GM11168 (cell line): ENCODE data around the gene UNC5CL.
"Not testable (repeated sequence)": the region's sequence is repeated elsewhere in the genome, so short reads cannot be mapped to it uniquely, and the experiment has no call there.

Source experiments
- in situ Hi-C: fragments of 300-500 bp; cut with MboI; formaldehyde crosslinking; loops from one replicate; pipeline ENCODE4 v1.12.0; 2022; ENCODE audit warnings: low sequenced_read_pairs; ENCODE audit not compliant: unreplicated experiment

Gene UNC5CL

DNA sequence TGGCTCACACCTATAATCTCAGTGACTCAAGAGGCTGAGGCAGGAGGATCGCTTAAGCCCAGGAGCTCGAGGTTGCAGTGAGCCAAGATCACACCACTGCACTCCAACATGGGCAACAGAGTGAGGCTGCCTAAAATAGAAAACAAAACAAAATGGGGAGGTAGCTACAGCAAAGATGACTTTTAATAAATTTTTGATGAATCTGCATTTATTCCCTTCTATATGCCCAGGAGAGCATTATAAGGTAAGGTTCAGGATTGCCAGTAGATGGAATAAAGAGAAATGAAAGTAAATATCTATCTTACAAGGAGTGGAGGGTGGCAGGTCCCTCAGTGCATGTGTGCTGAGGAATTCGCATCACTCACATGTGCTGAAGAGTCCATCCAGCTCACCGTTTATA, 24.2 kb downstream of the UNC5CL start:
- in situ Hi-C loops = no loop called here

DNA sequence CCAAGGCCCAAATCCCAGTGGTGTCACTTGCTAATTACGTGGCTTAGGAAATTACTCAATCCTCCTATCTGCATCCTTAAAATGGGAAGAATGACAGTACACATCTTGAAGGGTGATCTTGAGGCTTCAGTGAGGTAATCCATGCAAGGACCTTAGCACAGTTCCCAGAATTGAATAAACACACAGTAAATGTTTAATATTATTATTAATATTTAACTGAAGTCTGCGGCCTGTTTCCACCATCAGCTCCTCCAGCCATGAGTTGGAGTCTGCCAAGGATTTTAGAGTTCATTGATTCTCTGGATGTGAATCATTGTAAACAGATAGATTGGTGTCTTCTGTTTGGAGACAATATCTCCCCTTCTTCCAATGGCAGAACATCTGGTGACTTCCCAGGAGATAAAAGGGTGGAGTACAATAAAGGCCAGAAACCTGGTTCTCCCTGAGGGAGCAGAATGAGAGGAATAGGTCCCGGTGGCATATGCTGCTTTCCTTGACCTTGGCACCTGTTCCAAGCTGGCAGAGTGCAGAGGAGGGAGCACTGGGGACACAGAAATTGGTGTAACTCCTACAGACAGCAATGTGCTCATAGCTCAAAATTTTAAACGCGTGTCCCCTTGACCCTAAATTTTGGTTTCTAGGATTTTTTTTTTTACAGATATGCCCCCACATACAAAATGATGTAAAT, 25.4 kb downstream of the UNC5CL start:
- in situ Hi-C loops = no loop called here

DNA sequence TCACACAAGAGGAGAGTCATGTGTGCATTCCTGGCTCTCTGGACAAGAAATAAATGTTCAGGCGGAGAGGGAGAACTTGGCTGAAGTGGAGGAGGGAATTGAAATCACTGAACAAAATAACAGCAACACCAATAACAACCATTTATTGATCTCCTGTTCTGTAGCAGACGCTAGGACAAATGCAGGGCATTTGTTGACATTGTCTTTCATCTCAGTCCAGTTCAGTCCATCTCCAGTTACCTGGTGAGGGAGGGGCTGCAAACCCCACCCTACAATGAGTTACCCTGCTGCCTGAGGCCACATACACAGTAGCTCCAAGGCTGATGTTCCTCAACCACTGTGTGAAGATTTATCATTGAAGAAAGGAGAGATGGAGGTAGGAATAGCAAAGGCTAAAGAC, 27.3 kb downstream of the UNC5CL start:
- in situ Hi-C loops = no loop called here

DNA sequence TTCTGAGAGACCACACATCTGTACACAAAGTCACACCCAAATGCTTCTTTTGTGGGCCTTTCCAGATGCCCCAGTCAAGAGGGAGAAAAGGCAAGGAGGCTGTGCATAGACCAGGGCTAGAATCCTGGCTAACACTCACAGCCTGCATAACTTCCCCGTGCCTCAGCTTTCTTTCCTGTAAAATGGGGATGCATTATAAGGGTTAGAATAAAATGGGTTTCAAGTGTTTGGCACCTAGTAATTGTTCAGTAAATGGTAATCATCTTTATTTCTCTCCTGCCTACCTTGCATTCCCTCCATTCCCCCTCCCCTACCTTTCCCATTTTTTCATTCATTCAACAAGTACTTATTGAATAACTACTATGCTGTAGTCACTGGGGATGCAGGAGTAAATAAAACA, 29.4 kb downstream of the UNC5CL start:
- in situ Hi-C loops = no loop called here

DNA sequence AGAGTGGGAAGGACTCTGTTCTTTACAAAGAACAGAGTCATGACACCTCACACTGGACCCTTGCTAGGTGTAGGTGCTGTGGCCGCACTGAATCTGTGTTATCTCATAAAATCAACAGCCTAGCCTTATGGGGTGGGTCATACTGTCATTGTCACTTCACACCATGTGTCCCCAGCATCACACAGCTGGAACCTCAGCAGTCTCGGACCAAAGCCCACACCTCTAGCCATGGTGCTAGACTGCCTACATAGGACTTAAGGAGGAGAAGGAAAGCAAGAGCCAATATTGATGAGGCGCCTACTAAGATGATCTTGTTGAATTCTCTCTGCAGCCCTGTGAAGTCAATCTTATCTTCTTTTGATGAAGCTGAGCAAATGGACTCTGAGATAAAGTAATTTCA, 31.0 kb downstream of the UNC5CL start:
- in situ Hi-C loops = no loop called here

DNA sequence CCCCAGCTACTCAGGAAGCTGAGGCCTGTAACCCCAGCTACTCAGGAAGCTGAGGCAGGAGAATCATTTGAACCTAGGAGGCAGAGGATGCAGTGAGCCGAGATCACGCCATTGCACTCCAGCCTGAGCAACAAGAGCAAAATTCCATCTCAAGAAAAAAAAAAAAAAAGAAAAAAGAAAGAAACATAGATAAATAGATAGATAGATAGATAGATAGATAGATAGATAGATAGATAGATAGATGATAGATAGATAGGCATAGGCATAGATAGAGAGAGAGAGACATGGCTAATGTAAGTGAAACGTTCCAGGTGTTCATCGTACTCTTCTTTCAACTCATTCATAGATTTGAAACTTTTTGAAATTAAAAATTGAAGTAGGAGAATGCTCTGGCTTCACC, 32.0 kb downstream of the UNC5CL start:
- in situ Hi-C loops = not testable (repeated sequence)

DNA sequence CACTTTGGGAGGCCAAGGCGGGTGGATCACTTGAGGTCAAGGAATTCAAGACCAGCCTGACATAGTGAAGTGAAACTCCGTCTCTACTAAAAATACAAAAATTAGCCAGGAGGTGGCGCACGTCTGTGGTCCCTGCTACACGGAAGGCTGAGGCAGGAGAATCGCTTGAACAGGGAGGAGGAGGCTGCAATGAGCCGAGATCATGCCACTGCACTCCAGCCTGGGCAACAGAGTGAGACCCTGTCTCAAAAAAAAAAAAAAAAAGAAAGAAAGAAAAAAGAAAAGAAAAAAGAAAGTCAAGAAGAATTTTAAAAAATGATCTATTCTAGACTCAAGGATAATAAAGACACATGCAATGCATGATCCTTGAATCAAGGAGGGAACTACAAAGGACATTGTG, 32.8 kb downstream of the UNC5CL start:
- in situ Hi-C loops = not testable (repeated sequence)

DNA sequence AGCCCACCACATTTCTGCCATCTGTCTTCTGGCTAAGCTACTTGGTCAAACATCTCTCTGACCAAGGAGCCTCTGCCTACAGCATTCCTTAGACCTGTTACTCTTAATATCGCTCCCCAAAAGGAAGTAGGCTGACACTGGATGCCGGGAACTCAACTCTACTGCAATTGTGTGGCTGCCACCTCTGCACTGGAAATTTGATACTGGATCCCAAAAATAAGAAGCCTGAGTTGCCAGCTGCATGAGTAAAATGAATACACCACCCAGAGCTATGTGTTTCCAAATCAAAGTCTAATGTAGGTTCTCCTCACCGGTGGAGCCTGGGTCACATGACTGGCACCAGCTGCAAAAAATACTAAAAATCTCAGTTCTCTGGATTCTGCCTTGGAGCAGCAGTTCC, 36.9 kb downstream of the UNC5CL start:
- in situ Hi-C loops = no loop called here

DNA sequence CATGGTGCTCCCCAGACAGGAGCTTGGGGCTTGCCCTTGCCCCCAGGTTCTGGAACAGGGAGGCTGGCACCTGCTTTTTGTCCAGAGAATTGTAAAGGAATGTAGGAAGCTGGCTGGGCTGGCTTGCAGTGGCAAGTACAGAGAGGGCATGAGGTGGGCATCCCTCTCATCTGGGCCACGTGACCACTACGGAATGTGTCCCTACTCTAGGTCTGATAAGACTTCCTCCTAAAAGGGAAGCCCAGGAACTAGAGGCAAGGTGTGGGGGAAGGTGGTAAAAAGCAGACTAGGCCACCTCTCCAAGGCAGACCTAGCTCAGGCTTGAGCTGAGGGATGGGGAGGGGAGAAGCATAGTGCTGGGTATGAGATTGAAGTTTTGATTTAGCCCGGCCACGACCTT, 38.8 kb downstream of the UNC5CL start:
- in situ Hi-C loops = no loop called here

DNA sequence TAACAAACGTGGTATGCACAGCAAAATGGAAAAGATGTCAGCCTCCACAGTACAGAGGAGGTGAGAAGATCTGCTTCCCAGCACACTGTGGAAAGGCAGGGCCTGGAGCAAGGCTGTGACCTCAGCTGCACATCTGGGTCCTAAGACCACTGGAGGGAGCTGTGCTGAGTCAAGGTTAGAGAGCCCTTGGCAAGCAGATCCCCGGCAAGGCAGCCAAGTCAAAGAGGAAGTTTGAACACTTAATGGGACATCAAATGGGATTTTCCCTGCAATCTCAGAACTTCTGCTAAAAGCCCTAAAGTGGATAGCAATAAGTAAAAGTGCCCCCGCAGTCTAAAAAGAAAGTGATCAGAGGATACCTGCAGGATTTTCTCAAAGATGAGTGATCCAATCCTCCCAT, 39.5 kb downstream of the UNC5CL start:
- in situ Hi-C loops = no loop called here

DNA sequence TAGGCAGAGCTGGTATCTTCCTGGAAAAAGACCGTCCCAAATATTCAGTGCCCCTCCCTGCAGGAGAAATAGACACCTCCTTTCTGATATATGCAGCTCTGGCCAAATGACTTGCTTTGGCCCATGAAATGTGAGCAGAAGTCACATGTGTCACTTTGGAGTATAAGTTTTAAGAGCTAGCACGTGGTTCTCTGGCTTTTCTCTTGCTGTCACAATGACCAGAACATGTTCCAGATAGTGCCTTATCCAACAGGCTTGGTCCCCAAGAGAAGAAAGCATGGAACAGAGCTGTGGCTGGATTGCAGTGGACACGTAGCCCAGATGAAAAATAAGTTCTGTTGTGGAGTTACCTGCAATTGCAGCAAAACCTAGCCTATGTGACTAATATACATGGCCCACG, 40.4 kb downstream of the UNC5CL start:
- in situ Hi-C loops = no loop called here

DNA sequence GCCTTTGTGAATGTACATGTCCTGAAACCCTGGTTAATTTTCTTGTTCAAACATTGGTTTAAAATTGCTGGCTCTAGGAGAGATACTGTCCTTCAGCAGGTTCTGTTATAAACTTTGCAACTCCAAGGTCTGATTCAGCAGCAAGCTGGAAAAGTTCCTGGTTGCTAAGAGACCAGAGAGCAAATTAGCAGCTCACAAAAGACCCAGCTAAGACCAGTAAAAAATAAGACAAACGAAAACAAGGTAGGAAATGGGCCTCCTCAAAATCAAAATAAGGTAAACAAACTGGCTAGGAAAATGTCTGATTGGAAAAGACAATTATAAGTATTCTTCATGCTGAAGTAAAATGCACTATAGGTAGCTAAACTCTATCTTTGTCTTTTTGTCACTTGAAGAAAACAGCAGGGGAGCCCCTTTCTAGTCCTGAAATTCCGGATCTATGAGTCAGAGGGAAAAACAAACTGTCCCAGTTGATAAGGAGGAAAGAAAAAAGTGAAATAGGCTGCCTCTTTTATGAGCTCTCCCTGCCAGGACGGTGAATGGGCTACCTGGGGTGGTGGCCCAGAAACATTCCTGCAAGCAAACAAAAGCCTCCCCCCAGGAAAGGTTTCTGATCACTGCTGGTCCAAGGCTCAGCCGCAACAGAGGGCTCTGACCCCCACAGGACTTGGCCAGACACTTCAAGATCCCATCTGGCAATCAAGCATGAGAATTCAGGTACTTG, 41.6 kb downstream of the UNC5CL start:
- in situ Hi-C loops = no loop called here

DNA sequence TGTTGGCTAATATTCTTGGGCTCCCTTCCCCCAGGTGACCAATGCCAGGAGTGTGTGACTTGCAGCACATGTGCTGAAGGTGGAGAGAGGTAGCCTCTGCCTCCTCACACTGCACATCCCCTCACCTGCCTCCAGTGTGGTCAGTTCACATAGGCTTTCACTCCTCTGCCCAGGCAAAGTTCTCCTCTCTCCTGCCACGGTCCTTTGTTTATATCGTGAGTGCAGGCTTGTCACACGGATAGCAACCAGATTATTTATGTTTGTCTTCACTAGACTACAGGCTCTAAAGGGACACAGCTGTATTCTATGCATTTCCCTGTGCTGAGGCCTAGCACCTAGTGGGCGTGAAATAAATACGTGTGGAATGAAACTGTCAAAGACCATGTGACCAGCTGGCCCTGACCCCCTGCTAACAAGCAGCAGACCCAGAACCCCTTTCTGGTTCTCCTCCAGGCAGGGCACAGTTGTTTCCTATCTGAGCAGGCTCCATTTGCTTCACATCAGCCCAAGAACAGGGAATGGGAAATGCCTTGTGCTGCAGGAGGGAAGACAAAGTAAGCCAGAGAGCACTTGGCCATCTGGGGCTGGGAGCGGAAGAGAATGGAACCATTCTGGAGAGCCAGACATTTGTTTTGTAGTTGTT, 42.3 kb downstream of the UNC5CL start:
- in situ Hi-C loops = no loop called here

DNA sequence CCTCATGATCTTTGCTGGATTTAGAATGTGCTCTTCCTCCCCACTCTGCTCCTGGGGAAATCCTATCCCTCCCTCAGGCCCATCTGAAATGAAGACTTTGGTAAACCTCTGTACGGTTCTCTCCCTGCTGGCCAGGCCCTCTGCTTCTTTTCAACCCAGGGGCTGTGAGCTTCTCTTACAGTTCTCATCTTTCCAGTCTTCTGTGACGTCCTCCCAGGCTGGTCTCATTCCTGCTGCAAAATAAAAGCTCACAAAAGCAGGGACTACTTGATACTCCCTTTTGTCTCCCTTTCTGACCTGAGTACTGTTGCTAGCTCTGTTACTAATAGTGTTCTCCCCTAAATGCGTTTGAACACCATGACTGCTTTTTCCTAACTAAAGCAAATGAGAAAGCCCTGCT, 46.3 kb downstream of the UNC5CL start:
- in situ Hi-C loops = no loop called here

DNA sequence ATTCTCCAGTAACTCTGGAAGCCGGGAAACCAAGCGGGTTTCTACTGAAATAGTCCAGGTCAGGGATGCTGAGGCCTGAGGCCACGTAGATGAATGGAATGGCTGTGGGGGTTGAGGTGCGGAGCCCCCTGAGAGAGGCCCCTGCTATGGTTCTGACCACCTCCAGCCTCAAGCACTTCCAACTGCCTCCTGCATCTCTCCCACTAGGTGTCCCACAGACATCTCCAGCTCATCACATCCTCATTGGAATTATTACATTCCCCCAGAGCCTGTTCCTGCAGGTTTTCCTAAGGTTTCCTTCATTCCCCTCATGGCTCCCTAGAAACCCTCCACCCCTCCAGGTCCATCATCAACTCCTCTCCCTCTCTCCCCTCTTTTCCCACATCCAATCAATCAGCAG, 48.7 kb downstream of the UNC5CL start:
- in situ Hi-C loops = no loop called here

DNA sequence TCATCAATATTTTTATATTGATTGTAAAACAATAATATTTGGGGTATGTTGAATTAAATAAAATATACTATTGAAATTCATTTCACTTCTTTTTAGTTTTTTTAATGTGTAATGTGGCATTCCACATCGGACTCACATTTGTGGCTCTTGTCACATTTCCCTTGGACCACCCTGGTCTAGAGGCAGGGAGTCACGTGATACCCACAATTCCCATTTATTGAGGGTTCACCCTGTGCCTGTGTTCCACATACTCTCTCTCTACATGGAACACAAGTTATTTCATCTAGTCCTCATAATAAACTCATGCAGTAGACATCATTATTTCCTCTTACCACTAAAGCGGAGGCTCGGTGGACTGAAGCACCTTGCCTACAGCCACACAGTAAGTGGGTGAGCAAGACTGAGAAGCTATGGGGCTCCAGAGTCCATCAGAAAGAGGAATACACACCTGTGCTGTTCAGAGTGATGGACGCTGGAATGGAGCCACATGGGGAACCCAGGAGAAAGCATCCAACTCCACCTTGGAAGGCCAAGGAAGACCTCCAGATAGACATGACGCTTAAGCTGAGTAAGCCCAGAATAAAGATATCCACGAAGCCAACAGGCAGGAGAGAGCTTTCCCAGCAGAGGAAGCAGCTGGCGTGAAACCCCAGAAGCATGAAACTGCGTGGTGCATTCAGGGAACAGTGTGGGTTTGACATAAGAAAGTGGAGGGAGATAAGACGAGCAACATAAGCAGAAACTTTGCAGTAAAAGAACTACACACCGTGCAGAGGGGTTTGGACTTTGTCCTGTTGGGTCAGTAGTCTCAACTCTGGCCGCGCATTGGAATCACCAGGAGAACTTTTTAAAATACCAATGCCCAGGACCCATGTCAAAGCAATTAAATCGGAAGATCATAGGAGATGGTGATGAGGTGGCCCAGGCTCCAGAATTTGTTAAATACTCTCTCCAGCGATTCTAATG, 49.5 kb downstream of the UNC5CL start:
- in situ Hi-C loops = no loop called here

DNA sequence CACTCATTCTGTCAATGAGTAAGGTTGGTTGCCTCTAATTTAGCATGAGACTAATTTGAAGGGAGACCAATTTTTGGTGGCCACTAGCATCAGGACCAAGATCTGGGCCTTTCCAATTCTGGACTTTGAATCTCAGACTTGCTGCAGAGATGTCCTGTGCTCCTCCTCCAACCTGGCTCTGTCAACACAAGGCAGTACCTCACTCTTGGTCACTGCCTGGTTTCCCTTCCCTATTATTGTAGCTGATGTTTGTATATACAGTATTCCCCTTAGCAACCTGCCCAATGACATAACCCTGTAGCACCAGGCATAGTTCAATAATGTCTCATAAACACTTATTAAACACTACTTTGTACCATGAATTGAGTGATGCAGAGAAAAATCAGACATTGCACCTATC, 50.4 kb downstream of the UNC5CL start:
- in situ Hi-C loops = no loop called here

DNA sequence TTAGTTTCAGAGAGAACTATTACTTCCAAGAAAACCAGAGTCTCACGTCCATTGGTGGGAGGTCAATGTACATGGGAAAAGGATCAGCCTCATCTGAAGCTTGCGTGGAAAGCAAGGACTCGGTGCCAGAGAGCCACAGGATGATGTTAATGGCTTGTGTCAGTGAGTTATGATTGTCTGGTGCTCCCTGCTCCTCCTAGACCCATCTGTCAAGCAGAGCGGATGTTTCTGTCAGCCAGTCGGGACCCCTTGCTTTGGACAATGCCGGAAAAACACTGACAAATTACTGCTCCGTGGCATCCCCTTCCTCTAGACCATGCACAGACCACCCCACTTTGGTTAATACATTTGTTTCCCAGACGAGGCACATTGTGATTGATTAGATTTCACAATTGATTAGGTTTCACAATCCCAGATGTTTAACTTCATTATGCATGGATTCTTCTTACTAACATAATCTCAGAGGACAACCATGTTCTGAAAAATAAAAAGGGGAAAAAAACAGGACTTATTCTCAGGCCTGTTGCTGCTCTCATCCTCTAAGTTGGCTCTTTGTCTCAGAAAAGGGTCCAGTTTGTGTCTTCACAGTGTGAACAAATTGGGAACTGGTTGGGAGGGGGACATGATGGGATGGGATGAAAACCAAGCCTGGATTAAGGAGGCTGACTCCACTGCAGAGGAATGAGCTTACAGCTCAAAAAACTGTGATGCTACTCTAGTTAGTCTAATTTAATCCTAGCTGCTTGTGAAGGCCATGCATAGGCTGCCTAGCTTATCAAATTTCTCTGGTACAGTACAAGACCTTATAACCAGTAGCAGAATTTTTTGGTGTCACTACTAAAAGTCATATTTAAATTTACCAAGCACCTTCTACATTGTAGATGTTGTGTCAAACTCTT, 51.9 kb downstream of the UNC5CL start:
- in situ Hi-C loops = no loop called here

DNA sequence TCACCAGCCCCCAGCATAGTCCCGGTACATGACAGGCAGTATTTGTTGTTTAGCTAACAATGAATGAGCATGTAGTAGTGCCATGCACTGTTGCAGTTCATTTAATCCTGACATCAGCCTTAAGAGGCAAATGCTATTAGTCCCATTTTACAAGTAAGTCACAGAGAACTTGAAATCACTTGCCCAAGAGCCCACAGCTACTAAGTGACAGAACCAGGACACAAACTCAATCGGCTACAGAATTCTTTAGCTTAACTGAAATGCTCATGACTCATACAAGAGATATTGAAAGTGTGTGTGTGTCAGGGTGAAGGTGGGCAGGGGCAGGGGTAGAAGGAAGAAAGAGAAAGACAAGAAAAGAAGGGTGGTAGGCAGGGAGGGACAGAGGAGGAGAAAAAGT, 52.7 kb downstream of the UNC5CL start:
- in situ Hi-C loops = no loop called here

DNA sequence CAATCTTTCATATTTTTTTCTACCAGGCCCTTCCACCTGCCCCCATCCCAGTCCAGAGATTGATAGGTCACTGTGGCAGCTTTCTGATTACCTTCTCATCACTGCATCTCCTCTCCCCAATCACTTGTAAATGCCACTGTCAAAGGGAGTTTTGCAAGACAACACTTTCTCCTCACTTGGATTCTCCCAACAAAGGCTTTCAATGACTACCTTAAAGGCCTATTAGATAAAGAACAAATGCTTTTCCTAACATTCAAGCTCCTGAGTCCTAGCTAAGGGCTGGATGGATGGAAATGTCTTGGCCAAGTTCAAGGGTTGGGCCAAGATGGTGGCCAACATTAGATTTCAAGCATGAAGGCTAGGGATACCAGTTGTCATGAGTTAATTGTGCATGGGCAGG, 55.3 kb downstream of the UNC5CL start:
- in situ Hi-C loops = no loop called here
